ENCODE results near the gene ZNF530.

Gene ZNF530

DNA sequence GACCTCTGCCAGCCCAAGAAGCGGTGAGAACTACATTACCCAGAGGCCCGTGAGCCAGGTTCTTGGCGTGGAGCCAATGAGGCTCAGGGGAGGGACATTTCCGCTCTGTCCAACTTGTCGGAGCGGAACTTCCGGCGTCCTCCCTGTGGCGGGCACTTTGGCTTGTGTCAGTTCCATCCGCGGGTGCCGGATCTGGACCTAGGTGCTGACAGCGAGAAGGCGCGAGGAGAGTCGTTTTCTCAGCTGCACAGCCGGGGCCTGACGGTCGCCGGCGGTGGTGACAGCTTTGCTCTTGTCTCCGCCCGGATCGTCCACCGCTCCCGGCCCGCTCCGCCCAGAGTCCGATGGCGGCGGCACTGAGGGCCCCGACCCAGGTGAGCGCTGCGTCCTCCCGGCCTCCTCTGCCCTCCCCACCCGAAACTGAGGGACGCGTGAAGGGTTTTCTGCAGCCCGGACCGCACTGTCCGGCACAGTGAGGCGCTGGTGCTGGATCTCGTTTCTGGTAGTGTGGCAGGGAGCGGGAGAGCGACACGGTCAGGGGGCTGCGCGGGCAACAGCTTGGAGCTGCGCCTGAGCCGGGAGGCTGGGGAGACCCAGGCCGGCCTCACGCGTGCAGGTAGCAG lies at the start of gene ZNF530:
ZNF530 (plus strand) TSS at position 125 of the 623 bp plus-strand sequence. CDS start 4,461 bp downstream, outside the sequence.
- DNase-seq (ENCODE audit: low spot score) = peak; percentile 96

DNA sequence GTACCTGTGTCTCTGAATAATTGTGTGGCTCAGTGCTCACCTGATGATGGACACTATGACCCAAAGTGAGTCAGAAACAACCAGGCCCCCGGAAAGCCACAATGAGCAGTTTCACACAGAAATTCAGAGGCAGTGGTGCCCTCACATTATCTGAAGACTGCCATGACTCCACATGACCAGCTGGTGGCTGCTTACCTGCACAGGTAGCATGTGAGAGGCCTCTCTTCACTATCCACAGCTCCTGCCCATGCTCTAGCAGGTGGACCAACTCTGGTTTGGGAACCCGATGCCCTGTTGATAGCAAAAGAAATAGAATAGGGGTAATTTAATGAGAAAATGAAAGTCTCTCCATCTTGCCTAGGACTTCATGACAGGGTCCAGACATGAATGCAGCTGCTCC lies 47.3 kb upstream of the ZNF530 start:
- DNase-seq (ENCODE audit: low spot score) = no peak

DNA sequence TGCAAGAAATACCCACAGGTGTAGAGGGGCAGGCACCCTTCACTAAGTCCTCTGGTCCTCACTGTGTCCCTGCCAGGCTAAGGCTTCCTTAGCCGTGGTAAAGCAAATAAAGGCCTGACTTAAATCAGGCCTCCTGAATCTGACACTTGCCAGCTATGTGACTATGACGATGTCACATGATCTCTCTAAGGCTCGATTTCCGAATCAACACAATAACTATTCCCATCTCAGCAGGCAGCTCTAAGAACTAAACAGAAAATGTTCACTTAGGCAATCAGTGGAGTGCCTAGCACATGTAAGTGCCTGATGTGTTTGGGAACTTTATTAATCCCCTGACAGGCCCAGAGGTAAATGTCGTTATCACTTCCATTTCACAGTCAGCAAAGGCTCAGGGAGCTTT lies 42.0 kb upstream of the ZNF530 start:
- no peak for DNase-seq (ENCODE audit: low spot score)

DNA sequence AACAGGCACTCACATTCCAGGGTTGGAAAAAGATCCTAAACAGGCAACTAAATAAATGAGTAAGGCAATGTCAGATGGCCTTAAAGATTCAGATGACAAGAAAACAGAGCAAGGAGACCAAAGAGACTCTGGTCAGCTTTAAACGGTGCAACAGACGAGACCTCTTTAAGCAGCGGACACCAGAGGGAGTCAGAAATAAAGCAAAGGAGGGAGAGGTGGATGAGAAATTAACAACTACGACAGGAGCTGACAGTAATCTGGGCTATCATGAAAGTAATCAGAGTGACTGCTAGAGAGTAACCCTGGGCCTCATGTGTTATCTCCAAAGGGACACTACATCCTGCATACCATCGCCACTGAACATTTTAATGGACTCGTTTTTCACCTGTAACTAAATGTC lies 41.2 kb upstream of the ZNF530 start:
- peak; percentile 26 for DNase-seq (ENCODE audit: low spot score)

DNA sequence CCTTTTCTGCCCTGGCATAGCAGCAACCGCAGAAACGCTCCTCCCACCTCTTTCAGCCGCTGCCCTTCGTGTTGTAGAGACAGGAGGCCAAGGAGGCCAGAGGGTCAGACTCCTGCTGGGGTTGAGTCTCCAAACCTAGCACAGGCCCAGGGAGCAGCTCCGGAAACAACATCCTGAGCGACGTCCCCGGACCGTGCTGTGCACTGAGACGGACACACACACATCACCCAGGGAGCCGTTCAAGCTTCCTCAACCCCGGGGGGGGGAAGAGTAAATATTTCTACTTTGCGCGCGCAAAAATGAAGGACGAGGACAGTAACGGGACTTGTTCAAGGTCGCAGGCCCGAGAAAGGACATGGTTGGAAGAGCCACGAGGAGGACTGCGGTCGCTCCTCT lies 40.7 kb upstream of the ZNF530 start:
- DNase-seq (ENCODE audit: low spot score) = peak; percentile 57

DNA sequence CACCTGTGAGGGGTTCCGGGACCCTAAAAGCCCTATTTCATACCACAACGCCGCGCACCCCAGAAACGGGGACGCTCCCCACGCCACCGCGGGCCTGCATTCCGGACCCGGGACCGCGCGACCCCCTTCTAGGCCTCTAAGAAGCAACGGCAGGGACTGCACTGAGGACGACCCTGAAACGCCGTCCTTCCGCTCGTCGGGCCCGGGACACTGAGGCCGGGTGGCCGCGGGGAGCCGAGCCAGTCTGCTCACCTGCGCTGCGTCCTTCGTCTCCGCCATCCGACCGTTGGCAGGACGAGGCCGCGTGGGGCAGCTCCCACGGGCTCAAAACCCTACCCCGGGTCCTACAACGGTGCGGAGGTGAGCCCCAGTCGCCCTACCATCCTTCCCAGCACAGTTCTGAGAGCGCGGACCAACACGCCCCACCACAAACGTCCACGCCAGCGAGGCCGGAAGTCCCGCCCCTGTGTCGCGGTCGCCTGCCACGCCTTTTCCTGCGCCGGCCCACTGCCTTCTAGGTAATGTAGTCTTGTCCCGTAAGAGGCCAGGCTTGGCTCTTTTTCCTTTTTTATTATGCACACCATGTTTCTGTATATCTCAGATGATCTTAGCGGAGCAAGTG lies 40.2 kb upstream of the ZNF530 start, which contains the start of gene ZNF550:
ZNF550 (minus strand) TSS at position 460 of the 622 bp plus-strand sequence; CDS start at position 279, 181 bp downstream.
- peak; percentile 97 for DNase-seq (ENCODE audit: low spot score)

DNA sequence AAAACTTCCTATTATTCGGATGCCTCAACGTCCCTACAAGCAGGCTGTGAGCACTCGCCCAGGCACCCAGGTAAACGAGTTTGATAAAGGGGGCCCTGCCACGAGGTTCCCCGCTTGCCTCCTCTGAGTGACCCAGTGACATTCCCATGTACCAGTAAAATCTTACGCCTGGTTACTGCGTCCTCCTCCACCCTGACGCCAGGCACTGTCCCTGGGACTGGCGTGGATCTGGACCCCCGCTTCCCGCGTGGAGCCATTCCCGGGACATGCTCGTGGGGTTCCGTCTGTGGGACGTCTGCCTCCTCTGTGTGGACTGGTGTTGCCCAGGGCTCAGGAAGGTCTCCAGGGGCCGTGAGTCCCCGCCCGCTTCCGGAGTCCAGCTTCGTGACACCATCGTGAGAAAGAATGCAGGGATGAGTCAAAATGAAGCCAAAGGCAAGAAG lies 39.6 kb upstream of the ZNF530 start:
- peak; percentile 85 for DNase-seq (ENCODE audit: low spot score)

DNA sequence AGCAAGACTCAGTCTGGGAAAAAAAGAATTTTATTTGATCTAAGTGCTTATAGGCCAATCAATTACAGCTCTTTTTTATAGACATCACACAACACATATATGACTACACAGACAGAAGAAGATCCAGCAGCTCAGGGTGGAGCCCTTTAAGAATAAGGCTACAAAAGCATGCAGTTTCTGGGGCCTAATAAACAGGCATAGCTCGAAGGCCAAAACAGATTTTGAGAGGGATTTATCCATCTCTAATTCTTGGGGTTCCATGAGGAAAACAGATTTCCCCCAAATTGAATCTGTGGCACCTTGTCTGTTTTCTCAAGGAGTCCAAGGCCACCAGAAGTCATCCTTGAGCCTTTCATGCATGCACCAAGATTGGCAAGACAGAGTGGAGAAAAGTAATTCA lies 36.1 kb upstream of the ZNF530 start:
- DNase-seq (ENCODE audit: low spot score) = no peak

DNA sequence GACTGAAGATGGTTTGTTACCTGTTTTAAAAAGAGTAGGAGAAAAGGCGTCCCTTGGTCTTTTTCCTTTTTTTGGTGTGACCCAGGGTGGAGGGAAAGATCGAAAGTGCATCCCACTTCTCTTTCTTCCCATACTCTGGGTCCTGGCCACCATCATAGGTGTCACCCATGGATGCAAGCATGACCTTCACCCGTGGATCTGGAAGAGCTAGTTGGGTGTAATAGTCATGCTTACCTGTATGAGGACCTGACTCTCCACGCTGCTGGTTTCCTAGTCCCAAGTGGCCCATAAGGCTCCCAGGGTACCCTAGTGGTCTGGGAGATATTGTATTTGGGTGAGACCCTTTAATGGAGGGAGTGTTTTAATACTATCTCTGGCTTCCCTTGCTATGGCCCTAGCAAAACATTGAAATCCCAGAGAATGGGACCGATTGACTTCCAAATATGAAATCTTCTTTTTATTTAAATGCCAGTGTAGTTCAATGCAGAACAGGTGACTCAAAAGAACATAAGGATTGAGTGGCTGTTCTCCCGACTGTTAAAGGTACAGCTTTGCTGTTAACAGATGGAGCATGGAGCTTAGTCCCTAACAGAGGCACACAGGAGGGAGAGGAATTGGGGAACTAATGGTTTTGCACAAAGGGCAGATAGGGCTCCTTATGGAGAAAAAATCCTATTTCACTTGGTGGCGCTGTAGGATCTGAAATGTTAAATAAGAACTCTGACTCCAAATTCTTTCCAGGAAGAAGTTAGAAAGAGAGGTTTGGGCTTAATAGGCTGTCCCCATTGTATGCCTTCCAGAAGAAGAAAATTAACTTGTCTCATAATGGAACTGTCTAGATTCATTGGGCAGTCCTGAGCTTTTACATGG lies 33.1 kb upstream of the ZNF530 start:
- no peak for DNase-seq (ENCODE audit: low spot score)

DNA sequence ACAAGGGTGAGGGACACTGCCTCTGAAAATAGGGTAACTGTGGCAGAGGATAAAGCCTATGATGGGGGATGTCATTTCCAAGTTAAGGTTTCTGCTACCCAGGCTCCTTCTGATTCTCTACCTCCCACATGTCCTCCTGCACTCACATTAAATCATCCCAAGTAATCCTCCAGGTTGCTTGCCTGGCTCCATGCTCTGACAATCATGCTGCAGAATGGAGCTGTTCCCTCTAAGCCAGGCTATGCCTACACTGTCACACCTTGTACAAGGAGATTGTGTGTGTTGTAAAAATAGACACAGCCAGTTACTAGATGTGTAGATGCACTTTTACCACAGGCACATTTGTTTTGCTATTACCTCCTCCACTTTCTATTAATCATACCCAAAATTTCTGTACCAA lies 29.0 kb upstream of the ZNF530 start:
- DNase-seq (ENCODE audit: low spot score) = no peak

DNA sequence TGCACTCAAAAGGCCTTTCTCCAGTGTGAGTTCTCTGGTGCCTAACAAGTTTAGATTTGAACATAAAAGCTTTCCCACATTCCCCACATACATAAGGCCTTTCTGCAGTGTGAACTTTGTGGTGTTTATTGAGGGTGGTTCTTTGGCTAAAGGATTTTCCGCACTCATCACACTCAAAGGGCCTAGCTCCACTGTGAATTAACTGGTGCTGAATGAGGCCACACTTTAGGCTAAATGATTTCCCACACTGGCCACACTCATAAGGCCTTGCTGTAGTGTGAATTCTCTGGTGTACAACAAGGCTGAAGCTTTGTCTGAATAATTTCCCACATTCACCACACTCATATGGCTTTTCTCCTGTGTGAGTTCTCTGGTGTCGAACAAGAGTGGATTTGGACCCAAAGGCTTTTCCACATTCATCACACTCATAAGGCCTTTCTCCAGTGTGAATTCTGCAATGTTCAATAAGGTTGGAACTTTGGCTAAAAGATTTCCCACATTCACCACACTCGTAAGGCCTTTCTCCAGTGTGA lies 27.2 kb upstream of the ZNF530 start:
- no peak for DNase-seq (ENCODE audit: low spot score)

DNA sequence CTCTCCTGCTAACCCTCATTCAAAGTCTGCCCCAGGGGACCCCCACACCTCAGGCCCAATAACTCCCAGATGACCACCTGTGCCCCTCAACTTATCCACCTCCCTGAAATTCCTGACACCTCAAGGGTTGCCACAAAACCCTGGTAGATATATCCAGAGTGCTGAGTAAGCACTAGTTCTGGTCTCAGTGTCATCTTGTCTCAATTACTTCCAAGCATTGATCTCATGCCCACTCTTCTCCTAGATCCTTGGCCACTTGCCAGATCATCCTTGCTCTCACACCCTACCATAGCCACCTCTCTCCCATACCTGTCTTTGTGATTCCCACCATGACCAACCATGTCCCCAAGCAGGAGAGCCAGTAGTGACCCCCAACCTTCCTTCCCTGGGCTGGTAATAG lies 23.0 kb upstream of the ZNF530 start:
- DNase-seq (ENCODE audit: low spot score) = no peak

DNA sequence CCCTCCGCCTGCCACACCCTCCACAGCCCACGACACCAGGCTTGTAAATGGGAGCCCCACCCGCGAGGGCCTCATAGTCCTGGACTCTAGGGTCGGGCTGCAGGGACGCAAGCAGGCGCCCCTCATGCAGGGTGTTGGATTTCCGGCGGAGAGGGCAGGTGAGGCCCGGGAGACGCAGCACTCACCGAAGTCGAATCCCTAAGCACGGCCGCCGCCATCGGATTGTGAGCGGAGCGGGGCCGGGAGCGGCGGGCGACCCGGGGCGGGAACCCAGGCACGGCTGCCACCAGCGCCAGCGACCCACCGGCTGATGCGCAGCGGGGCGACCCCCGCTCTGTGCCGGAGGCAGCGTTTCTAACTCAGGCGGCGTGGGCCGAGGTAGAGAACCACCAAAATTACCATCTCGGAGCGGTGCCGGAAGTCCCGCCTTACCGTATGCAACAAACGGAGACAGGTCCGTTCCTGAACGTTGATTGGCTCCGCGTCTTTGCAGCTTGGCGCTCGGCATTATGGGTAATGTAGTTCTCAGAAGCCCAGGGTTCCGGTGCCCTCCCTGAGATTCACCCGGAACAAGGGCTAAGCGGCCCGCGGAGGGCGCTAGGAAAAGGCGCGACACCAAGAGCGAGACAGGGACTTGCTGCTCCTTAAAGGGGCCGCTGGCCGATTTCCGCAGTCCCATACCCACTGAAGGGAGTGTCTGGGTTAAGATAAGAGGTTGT lies 21.0 kb upstream of the ZNF530 start, which contains the start of gene ZNF416:
ZNF416 (minus strand) TSS at position 425 of the 719 bp plus-strand sequence; CDS start at position 218, 207 bp downstream.
- peak; percentile 98 for DNase-seq (ENCODE audit: low spot score)

DNA sequence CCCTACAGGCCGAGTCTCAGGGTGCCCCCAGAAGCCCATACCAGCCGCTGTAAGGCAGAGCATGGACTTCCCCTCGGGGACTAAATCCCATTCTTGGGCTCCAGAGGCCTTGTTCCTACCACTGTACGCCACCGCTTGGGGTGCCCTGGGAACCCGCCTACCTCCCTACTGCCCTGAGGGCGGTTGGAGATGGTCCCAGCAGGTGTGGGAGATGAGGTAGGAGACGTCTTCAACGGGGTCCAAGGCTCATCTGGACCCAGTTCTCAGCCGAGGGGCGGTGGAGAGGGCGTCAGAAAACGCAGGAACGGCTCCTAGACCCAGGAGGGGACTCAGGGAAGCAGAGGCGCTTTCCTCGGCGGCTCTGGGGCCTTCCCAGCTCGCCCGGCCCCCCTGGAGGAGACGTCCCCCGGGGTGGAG lies 16.6 kb upstream of the ZNF530 start:
- no peak for DNase-seq (ENCODE audit: low spot score)

DNA sequence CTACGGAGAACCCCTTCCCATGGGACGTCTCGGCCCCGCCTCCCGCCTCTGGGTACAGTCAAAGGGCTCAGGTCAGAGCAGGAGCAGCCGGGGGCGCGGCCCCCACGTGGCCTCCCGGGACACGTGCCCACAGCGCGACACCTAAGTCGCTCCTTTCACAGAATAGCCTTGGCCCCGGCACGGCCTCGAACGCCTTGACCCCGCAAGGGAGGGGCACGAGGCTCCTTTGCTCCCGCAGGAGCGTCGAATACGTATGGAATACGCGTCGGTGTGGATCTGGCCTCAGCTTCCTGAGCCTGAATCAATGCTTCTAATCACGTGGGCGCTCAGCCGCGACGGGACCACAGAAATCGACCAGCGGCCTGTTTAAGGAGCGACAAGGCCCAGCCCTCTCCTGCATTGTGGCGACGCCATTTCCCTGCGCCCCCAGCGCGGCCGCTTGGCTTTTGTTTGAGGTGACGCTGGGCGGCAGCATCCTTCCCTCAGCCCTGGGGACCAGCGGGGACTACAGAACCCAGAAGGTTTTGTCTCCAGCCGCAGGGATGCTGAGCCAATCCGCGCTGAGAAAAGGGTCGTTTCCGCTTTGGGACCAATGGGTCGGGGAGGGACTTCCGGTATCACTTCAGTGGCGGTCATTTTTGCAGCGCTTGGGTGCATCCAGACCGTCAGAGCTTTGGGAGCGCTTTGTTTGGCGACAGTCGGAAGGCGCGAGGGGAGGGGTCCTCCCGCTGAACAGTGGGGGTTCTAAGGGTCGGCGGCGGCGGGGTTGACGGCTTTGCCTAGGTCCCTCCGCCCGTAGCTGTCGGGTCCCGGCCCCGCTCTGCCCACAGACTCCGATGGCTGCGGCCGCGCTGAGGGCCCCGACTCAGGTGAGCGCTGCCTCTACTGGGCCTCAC lies 15.9 kb upstream of the ZNF530 start, which contains the start of gene ZIK1:
ZIK1 (plus strand) TSS at position 625 of the 896 bp plus-strand sequence; CDS start at position 837, 212 bp downstream.
- DNase-seq (ENCODE audit: low spot score) = peak; percentile 96

DNA sequence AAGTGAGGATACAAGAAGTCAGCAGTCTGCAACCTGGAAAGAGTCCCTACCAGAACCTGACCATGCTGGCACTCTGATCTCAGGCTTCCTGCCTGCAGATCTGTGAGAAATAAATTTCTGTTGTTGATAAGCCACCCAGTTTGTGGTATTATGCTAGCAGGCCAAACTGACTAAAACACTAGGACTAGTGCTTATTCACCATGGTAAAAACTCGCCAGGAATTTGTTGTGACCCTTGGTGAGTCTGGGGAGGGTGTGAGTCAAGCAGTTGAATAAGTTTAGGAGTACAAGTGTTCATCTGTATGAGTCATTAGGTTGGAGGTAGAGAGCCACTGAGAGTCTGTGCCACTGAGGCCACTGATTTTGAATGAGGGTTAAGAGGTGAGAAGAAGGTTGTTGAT lies 12.2 kb upstream of the ZNF530 start:
- DNase-seq (ENCODE audit: low spot score) = peak; percentile 57

DNA sequence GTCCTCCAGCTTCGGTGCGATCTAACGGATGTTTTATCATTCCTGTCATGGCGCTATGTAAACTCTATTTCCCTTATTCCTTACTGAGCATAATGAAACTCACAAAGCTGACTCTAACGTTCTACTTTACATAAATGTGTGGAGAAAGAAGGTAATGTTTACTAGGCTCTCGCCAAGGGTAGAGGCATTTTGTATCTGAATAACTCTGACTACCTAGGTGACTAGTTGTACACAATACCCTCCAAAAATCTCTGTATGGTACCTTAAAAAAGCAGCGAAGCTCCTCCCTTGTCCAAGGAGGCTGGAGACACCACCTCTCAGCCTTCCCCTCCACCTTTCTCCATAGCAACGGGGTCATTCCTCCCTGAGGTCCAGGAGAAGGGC lies 316 bp upstream of the ZNF530 start:
- DNase-seq (ENCODE audit: low spot score) = no peak

DNA sequence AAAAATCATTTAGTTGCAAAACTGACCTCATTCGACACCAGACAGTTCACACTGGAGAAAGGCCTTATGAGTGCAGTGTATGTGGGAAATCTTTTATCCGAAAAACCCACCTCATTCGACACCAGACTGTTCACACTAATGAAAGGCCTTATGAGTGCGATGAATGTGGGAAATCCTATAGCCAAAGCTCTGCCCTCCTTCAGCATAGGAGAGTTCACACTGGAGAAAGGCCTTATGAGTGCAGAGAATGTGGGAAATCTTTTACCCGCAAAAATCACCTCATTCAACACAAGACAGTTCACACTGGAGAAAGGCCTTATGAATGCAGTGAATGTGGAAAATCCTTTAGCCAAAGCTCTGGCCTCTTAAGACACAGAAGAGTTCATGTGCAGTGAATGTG lies 7.2 kb downstream of the ZNF530 start:
- no peak for DNase-seq (ENCODE audit: low spot score)

DNA sequence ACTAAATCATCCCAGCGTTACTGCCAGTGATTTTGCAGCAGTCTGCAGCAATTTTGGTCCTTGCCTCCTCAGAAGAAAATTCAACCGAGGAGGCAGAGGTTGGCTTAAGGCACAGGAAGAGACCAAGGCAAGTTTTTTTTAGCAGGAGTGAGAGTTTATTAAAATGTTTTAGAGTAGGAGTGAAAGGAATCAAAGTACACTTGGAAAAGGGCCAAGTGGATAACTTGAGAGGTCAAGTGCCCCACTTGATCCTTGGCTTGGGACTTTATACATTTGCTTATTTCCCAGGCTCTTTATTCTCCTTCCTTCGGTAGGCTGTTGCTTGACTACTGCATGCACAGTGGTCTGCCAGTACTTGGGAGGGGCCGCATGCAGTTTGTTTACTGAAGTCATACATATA lies 11.4 kb downstream of the ZNF530 start:
- no peak for DNase-seq (ENCODE audit: low spot score)

DNA sequence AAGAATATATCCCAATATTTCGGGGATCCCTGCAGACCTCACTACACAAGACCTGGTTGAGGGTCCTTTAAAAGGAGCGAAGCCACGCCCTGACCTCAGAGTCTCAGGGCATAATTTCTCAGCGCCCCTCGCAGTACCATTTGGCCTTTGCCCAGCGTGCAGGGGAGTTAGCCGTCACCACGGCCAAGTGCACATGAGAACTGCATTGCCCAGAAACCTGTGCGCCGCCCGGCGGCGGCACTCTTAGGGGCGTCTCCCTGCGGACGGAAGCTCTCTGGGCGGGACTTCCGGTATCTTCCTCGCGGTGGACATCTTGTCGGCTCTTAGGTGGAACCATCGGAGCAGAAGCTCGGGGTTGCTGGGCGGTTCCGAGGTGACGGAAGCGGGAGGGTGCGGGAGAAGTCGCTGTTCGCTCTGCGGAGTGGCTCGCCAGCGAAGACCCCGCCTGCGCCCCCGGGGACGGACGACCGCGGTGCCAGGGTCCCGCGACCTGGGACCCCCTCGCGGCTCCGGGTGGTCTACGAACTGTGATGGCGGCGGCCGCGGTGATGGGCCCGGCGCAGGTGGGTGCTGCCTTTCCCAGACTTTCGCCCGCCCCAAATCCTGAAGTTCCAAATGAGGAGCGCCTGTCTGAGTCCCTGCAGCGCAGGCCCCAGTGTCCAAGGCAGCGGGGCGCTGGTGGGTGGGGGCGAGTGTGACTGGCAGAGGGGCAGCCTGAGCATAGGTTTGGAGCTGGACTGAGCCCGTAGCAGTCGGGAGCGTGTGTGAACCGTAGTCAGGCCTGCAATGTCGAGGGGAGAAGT lies 14.5 kb downstream of the ZNF530 start, which contains the start of gene ZNF134:
ZNF134 (plus strand) TSS at position 302 of the 803 bp plus-strand sequence. CDS start 5,227 bp downstream, outside the sequence.
- peak; percentile 98 for DNase-seq (ENCODE audit: low spot score)

Data from AG20443 (cell line).